Mammary epithelial cell (primary cell): ENCODE results near the gene SPAG9.

Experiments used
- EZH2 ChIP-seq: IDR thresholded peaks from 2 replicates; pipeline ENCODE4 v1.6.1; 2012; ENCODE audit warnings: low read length, inconsistent platforms, borderline replicate concordance
- TF ChIP-seq, protein P1 (sequence below), 2 donors: IDR thresholded peaks in 1 of 2; conservative IDR thresholded peaks in 1 of 2; 2 replicates each; pipeline ENCODE4 v1.5.1; 2011 to 2012; ENCODE audit warnings: inconsistent platforms in 2 of 2, low read length in 2 of 2, mild to moderate bottlenecking in 2 of 2, control low read depth in 1 of 2, low read depth in 1 of 2; ENCODE audit not compliant: insufficient read depth in 1 of 2; ENCODE audit errors: extremely low read depth in 1 of 2

DNA sequence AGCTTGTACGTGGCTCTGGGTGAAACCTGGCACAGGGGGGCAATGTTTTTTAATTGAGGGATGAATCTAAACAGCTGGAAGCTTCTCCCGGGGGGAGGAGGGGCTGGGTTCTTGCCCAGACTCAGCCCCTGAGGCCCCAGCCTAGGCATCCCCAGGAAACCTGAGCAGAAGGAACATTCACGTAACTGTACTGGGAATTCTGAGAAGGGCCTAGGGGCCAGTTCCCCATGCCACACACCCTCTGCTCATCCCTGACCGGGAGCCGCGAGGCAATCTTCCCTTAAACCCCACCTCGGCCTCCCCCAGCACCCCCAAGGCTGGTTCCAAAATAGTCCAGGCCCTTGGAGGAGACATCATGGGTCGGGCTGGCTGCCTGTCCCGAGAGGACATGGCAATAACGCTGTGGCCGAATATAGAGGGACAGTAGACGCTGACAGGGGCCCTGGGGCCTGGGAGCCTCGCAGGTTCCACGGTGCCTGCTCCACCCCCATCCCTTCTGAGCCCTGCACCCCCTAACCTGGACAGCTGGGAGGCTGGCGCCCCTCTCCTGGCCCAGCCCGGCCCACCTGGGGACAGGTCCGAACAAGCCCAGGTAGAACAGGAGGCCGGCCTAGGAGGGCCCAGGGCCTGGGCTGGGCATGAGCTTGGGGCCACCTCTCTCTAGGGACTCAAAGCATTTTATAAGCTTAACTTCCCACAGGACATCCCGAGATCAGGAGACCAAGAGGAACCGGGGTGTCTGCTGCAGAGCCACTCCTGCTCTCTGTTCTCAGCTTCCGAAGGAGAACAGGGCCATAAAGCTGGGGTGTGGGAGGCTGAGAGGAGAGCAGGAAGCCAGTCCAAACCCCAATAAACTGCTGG lies 171.3 kb downstream of the SPAG9 start:
- TF ChIP-seq, protein P1, sequence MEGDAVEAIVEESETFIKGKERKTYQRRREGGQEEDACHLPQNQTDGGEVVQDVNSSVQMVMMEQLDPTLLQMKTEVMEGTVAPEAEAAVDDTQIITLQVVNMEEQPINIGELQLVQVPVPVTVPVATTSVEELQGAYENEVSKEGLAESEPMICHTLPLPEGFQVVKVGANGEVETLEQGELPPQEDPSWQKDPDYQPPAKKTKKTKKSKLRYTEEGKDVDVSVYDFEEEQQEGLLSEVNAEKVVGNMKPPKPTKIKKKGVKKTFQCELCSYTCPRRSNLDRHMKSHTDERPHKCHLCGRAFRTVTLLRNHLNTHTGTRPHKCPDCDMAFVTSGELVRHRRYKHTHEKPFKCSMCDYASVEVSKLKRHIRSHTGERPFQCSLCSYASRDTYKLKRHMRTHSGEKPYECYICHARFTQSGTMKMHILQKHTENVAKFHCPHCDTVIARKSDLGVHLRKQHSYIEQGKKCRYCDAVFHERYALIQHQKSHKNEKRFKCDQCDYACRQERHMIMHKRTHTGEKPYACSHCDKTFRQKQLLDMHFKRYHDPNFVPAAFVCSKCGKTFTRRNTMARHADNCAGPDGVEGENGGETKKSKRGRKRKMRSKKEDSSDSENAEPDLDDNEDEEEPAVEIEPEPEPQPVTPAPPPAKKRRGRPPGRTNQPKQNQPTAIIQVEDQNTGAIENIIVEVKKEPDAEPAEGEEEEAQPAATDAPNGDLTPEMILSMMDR (conservative IDR thresholded peaks at IDR 0.05 in 1 of 2, IDR thresholded peaks at IDR 0.05 in 1 of 2; ENCODE audit: extremely low read depth in 1 of 2, insufficient read depth in 1 of 2, low read depth in 1 of 2, low read length in 2 of 2): no peak
- no peak for TF ChIP-seq EZH2
